ENCODE results near the gene KYAT1.
"Not testable (repeated sequence)": the region's sequence is repeated elsewhere in the genome, so short reads cannot be mapped to it uniquely, and the experiment has no call there.

The KYAT1 gene

GRCh38 chr9:128882677-128883603 is 1.2 kb upstream of the KYAT1 start:
- DNase-seq, result no peak

- no peak for DNase-seq
These were observed 3.9 kb downstream of the KYAT1 start for GRCh38 chr9:128877852-128878251.

DNA sequence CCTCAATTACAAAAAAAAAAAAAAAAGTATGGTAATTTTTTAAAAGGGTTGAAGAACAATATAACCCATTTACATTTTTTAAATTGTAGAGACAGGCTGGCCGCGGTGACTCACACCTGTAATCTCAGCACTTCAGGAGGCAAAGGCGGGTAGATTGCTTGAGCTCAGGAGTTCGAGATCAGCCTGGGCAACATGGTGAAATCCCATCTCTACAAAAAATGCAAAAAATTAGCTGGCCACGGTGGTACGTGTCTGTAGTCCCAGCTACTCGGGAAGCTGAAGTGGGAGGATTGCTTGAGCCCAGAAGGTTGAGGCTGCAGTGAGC is 10.8 kb downstream of the KYAT1 start:
- DNase-seq, result not testable (repeated sequence)

GRCh38 chr9:128870128-128870940 is 11.4 kb downstream of the KYAT1 start:
- no peak for DNase-seq

- DNase-seq, result peak; percentile 74
These were observed 18.1 kb downstream of the KYAT1 start for GRCh38 chr9:128863647-128864046.

DNA sequence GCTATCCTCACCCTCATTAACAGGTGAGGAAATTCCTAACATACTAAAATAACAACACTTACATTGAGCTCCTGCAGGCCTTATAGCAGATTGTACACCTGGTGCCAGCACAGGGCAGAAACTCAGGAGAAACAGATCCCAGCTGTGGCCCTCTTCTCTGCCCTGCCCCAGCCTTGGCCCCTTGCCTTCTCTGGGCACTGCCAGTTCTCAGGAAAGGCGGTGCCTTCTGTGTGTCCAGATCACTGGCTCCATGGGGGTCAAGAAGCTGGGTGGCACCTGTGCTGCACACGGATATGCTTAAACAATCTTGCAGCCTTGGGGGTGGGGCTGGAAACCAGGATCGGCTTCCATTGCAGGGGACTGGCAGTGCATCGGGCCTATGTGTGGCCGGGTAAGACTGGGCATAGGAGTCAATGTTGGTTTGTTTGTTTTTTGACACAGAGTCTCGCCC is 19.3 kb downstream of the KYAT1 start:
- no peak for DNase-seq

GRCh38 chr9:128861501-128861900 is 20.2 kb downstream of the KYAT1 start:
- no peak for DNase-seq

DNA sequence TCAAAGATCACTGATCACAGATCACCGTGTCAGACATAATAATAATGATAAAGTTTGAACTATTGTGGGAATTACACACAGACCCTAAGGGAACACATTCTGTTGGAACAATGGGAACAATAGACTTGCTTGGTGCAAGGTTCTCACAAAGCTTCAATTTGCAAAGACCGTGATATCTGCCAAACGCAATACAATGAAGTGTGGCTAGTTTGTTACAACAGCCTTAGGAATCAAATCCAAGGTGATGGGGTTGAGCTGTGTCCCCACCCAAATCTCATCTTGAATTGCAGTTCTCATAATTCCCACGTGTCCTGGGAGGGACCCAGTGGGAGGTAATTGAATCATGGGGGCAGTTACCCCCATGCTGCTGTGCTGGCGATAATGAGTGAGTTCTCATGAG is 20.8 kb downstream of the KYAT1 start:
- DNase-seq, result no peak

GRCh38 chr9:128858476-128858875 is 23.3 kb downstream of the KYAT1 start:
- not testable (repeated sequence) for DNase-seq

DNA sequence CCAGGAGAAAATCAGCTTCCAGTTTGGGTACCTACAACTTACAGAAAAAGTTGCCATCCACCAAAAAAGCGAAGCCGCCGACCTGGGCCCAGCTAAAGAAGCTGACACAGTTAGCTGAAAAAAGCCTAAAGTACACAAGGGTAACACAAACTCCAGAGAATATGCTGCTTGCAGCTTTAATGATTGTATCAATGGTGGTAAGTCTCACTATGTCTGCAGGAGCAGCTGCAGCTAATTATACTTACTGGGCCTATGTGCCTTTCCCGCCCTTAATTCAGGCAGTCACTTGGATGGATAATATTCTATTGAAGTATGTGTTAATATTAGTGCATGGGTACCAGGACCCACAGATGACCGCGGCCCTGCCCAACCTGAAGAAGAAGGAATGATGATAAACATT is 27.3 kb downstream of the KYAT1 start:
- DNase-seq, result not testable (repeated sequence)

DNA sequence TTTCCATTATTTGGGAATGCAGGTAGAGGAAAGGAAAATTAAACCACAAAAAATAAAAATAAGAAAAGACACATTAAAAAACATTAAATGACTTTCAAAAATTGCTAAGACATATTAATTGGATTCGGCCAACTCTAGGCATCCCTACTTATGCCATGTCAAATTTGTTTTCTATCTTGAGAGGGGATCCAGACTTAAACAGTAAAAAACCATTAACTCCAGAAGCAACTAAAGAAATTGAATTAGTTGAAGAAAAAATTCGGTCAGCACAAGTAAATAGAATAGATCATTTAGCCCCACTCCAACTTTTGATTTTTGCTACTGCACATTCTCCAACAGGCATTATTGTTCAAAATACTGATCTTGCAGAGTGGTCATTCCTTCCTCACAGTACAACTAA is 29.1 kb downstream of the KYAT1 start:
- DNase-seq, result not testable (repeated sequence)

- not testable (repeated sequence) for DNase-seq
These were observed 29.8 kb downstream of the KYAT1 start for GRCh38 chr9:128851779-128852600.

- DNase-seq, result not testable (repeated sequence)
These were observed 30.7 kb downstream of the KYAT1 start for GRCh38 chr9:128851024-128851423.

- no peak for DNase-seq
These were observed 33.9 kb downstream of the KYAT1 start for GRCh38 chr9:128847803-128848202.

GRCh38 chr9:128846680-128847030 is 35.1 kb downstream of the KYAT1 start:
- DNase-seq, result no peak

DNA sequence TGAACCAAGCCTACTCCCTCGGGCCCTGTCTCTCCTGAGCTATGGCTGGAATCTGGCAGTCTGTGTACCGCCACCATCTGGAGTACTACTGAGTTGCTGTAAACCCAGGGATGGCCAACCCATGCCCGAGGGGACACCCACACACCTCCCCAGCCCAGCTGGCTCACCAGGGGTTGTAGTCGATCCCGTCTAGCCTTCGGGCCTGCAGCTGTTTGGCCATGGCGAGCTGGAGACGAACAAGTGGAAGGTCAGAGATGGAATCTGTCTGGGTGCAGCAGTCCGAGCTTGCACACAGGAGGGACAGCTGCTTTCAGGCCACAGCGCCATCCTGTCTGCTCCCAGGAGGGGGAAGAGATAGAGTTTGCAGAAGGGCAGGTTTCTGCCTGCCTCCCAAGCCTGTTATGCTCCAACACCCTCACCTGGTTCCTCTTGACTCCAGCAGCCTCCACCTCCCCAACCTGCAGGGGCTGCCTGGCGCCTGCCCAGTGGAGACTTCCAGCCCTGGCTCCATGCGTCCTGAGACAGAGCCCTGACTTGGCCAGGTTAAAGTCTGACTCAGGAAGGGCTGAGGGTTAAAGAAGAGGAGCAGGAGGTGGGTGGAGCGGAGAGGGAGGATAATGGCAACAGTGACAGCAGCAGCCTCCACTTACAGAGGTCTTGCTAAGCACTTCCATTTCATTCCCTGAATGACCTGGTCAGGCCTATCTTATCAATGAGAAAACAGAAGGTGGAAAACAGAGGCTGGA is 36.4 kb downstream of the KYAT1 start:
- DNase-seq, result no peak

- not testable (repeated sequence) for DNase-seq
These were observed 38.6 kb downstream of the KYAT1 start for GRCh38 chr9:128843171-128843570.

DNA sequence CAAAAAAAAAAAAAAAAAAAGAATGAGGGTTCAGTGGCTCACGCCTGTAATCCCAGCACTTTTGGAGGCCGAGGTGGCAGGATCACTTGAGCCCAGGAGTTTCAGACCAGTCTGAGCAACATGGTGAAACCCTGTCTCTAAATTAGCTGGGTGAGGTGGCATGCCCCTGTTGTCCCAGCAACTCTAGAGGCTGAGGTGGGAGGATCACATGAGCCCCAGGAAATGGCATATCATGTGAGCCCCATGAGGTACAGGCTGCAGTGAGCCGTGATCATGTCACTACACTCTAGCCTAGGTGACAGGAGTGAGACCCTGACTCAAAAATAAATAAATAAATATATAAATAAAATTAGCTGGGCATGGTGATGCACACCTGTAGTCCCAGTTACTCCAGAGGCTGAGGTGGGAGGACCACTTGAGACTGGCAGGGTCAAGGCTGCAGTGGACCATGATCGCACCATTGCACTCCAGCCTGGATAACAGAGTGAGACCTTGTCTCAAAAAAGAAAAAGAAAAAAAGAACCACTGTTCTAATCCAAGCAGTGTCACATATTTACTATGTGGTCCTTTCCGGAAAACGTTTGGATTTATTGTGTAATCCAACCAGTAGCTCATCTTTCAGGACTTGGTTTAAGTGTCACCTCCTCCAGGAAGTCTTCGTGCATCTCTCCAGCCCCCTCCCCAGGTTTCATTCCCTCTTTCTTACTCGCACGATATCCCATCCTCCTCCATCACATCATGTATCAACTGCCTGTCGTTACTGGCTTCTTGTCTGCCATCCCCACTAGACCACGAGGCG is 39.9 kb downstream of the KYAT1 start:
- DNase-seq, result no peak

DNA sequence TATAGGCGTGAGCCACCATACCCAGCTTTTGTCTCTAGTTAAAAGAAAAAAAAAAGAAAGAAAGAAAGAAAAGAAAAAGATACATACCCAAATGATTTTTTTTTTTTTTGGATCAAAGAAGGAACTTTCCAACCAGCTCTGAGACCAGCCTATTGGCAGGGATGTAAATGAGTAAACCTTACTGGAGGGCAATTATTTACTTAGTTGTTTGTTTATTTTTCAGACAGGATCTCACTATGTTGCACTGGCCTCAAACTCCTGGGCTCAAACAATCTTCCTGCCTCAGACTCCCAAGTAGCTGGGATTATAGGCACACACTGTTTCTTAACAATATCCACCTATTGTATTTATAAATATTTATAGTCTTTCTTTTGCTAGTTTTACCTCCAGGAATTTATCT is 41.2 kb downstream of the KYAT1 start:
- DNase-seq, result no peak

DNA sequence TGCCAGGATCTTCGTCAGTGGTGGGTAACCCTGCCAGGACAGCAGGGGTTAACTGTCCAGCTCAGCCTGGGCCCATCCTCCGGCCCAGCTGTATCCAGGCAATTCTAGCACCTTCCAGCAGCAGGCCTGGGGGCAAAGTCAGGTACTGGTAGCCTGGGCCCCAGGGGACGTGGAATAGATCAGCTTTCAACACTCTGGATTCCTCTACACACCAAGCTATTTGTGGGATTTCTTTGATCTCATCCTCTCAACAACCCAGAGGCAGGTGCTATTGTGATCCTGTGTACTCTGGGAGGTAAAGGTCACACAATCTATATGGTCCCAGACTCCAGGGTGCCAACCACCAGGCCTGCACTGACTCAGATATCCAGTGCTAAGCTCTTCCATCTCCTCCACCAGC is 43.4 kb downstream of the KYAT1 start:
- no peak for DNase-seq

- no peak for DNase-seq
These were observed 45.1 kb downstream of the KYAT1 start for GRCh38 chr9:128836509-128837145.

Data from activated effector memory CD4-positive, alpha-beta T cell treated with Interleukin-2 at 50 U/mL for 16 hours (primary cell).